ENCODE measurements around the gene SCGB1D1.

SCGB1D1 gene

GRCh38 chr11:62237499-62237898 lies 47.5 kb downstream of the SCGB1D1 start:
- no peak for DNase-seq

GRCh38 chr11:62238151-62238550 lies 48.1 kb downstream of the SCGB1D1 start:
- no peak for DNase-seq

GRCh38 chr11:62241095-62241494 lies 51.1 kb downstream of the SCGB1D1 start:
- no peak for DNase-seq

DNA sequence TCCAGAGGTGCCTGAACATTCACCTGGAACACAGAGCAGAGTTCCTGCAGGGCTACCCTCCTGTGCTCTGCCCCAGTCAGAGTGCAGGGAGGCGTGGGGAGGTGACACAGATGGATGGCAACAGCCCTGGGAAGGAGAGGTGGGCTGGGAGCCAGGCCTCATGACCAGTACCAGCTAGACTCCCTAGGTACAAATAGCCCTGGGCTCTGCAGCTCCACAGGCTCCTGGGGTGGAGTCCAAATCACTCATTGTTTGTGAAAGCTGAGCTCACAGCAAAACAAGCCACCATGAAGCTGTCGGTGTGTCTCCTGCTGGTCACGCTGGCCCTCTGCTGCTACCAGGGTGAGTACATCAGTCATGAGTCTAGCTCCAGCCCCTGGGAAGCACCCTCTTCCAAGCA lies 52.0 kb downstream of the SCGB1D1 start, which contains the start of gene SCGB1D2:
Gene SCGB1D2 (plus strand): TSS at position 219 of the 400 bp plus-strand sequence. CDS start 69 bp downstream, at position 288.
- DNase-seq: no peak
